AG09309 (cell line): ENCODE results near the gene CDC42EP5.

Experiments used
- DNase-seq: peaks from one replicate; pipeline ENCODE4 v3.0.0-alpha.2; 2010; ENCODE audit warnings: low read depth
- H3K4me3 ChIP-seq: 2 replicates; pipeline ENCODE4 v1.5.1; 2011; ENCODE audit warnings: mild to moderate bottlenecking, low read depth, low read length, moderate library complexity; ENCODE audit not compliant: control insufficient read depth
- TF ChIP-seq, protein P1 (sequence below): IDR thresholded peaks from 2 replicates; pipeline ENCODE4 v1.5.1; 2011; ENCODE audit warnings: mild to moderate bottlenecking, low read depth, low read length, inconsistent platforms; ENCODE audit not compliant: insufficient read depth, control insufficient read depth; ENCODE audit errors: missing control alignments

The CDC42EP5 gene

DNA sequence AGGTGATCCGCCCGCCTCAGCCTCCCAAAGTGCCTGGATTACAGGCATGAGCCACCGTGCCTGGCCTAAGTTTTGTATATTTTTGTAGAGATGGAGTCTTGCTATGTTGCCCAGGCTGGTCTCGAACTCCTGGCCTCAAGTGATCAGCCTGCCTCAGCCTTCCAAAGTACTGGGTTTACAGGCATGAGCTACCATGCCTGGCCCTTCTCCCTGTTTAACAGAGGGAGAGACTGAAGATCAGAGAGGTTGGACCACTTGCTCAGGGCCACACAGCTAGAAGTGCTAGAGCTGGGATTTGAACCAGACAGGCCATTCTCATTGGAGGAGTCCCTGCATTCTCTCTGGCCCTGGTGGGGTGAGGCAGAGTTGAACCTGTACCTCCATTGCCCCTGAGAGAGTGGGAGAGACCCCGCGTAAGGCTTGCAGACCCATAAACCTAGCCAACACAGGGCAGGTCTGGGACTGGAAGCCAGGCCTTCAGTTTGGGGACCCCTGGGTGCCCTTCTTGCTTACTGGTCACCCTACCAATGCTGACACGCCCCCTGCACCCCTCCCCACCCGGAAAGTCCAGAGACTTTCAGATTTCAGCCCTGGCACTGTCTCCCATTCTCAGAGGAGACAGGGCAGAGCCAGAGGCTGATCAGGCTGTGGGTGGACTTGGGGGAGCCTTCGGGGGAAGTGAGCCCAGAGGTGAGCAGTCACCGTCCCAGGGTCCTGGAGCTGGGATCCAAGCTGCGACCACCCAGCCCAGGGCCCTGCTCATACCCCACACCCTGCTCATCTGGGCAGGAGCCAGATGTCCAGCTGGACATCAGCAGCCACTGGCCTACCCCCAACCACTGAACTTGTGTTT lies 44.5 kb downstream of the CDC42EP5 start:
- no peak for DNase-seq
- H3K4me3 ChIP-seq, result no peak overlapping the region
- TF ChIP-seq, protein P1, sequence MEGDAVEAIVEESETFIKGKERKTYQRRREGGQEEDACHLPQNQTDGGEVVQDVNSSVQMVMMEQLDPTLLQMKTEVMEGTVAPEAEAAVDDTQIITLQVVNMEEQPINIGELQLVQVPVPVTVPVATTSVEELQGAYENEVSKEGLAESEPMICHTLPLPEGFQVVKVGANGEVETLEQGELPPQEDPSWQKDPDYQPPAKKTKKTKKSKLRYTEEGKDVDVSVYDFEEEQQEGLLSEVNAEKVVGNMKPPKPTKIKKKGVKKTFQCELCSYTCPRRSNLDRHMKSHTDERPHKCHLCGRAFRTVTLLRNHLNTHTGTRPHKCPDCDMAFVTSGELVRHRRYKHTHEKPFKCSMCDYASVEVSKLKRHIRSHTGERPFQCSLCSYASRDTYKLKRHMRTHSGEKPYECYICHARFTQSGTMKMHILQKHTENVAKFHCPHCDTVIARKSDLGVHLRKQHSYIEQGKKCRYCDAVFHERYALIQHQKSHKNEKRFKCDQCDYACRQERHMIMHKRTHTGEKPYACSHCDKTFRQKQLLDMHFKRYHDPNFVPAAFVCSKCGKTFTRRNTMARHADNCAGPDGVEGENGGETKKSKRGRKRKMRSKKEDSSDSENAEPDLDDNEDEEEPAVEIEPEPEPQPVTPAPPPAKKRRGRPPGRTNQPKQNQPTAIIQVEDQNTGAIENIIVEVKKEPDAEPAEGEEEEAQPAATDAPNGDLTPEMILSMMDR, result no peak

DNA sequence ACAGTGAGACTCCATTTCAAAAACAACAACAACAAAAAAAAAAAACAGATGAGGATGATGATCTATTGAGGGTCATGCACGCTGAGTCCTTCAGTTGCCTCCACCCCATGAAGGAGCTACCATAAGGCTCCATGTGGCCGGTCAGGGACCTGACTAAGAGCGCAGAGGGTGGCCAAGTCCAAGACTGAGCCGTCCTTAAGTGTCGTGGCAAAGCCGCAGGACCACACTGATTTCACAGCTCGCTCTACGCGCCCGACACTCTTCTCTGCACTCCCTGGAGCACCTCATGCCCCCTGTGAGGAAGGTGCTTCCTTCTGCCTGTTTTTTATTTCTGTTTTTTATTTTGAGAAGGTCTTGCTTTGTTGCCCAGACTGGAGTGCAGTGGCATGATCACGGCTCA lies 45.5 kb downstream of the CDC42EP5 start:
- no peak overlapping the region for H3K4me3 ChIP-seq
- TF ChIP-seq, protein P1, result no peak
- no peak for DNase-seq

DNA sequence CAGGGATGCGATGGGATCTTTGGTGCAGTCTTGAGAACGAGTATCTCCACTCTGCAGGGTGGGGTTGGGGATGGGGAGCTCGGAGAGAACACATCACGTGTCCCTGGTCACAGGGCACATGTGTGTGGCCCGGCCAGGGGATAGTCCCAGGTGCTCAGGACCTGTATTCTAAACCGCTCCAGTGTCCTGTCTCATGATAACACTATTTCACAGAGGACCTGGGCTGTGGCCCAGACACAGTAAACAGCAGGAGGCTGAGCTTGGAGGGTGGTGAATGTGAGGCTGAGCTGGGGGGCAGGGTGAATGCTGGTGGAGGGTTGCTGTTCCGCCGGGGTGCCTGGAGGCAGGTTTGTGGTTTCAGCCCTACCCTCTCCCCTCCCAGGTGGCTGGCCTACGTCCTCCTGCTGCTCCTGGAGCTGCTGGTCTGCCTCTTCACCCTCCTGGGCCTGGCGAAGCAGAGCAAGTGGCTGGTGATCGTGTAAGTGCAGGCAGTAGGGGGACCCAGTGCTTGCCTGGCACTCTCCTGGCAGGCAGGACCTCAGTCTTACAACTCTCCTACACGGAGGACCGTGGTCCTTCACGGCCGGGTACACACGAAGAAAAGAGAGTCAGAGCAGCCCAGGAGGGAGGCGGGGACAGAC lies 46.7 kb downstream of the CDC42EP5 start:
- H3K4me3 ChIP-seq, result no peak overlapping the region
- TF ChIP-seq, protein P1, result no peak
- DNase-seq, result no peak

DNA sequence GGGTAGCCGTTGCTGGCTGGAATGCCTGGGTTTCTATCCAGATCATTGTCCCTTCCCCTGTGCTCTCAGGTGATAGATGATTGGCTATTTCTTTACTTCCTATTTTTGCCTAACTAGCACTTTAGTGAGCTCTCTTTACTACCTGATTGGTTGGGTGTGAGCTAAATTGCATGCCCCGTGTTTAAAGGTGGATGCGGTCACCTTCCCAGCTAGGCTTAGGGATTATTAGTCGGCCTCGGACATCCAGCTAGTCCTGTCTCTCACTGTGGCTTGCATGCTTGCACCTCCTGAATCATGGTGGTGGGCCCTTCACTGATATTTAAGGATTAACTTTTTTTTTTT lies 47.7 kb downstream of the CDC42EP5 start:
- no peak for DNase-seq
- TF ChIP-seq, protein P1, result no peak
- H3K4me3 ChIP-seq, result no peak overlapping the region

DNA sequence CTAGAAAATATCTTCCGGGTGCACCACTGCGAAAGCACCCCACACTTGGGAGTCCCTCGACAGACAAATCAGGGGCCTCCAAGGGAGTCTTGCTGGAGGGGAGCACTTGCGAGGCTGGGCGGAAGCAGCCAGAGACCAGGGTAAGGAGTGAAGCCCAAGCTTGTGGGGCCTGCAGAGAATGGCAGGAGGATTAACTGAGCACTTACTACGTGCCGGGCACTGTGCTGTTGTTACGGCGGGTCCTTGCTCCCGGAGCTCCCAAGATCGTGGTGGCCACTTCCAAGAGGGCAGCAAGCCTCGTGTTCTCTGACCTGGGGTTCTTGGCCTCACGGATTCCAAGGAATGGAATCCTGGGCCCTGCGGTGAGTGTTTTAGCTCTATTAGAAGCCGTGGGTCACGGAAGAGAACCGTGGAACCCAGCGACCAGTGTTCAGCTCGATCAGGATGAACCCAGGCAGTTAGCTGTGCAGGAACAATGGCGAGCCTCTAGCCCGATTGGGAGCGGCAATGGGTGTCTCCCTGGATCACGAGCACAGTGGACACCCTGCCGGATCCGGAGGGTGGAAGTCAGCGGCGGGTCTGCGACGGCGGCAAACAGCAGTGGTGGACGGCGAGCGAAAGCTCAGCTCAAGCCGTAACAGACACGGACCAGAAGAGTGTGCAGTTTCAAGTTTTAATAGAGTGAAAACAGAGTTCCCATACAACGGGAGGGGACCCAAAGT lies 48.3 kb downstream of the CDC42EP5 start:
- TF ChIP-seq, protein P1, result no peak
- H3K4me3 ChIP-seq, result no peak overlapping the region
- DNase-seq, result no peak

DNA sequence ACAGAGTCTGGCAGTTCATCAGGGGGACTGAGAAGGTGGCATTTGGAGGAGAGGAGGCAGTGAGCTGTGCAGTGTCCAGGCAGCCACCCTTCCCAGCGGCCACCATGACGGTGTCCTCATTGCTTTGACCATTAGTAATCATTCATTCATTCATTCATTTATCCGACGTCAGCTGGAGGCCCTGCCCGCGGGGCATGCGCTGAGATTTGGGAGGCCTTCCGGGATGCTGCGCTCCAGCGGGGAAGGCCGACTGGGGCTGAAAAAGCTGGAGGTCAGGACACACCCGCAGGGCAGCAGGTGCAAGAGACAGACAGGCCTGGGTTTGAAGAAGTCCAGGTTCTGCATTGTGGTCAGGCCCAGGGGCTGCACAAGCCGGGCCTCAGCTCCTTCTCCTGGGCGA lies 48.9 kb downstream of the CDC42EP5 start:
- H3K4me3 ChIP-seq, result no peak overlapping the region
- TF ChIP-seq, protein P1, result no peak

More for the DNA sequence above, 48.9 kb downstream of the CDC42EP5 start:
- DNase-seq, result no peak
